RPMI8226 (cell line): Measurements from ENCODE around the gene GADD45B.
"Not testable (repeated sequence)": the region's sequence is repeated elsewhere in the genome, so short reads cannot be mapped to it uniquely, and the experiment has no call there.

Source experiments
- DNase-seq: peaks from one replicate; pipeline ENCODE4 v3.0.0-alpha.2; 2015

Gene GADD45B

DNA sequence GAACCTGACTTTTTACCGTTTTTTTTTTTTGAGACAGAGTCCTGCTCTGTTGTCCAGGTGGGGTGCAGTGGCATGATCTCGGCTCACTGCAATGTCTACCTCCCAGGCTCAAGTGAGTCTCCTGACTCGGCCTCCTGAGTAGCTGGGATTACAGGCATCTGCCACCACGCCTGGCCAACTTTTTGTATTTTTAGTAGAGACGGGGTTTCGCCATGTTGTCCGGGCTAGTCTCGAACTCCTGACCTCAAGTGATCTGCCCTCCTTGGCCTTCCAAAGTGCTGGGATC is 6.1 kb upstream of the GADD45B start:
- DNase-seq = not testable (repeated sequence)

DNA sequence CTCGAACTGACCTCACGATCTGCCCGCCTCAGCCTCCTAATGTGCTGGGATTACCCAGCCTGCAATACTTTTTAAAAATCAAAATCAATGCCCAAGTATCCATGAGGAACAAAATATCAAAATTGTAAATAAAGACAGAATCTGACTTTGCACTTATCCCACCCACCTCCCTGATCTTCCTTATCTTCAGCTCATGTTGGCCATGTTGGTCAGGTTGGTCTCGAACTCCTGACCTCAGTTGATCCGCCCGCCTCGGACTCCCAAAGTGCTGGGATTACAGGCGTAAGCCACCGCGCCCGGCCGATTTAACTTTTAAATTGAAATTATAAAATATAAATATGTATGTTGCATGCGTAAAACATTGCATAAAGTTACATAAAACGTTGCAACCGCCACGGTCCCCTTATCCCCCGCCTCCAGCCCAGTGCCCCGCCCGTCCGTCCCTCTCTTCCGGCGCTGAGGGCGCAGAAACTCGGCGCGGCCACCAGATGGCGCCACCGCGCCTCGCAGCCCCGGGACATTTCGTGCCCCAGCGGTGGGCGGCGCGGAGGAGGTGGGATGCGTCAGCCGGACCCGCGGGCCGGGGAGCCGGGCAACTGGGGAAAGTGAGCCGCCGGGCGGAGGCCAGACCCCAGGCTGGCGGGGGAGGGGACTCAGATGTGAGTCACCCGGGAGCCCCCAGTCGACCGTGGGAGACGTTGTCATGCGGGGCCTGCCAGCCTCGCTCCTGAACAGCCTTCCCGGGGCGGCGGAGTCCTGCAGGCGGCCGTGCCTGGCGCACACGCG is 1.5 kb upstream of the GADD45B start:
- DNase-seq = peak; percentile 90

DNA sequence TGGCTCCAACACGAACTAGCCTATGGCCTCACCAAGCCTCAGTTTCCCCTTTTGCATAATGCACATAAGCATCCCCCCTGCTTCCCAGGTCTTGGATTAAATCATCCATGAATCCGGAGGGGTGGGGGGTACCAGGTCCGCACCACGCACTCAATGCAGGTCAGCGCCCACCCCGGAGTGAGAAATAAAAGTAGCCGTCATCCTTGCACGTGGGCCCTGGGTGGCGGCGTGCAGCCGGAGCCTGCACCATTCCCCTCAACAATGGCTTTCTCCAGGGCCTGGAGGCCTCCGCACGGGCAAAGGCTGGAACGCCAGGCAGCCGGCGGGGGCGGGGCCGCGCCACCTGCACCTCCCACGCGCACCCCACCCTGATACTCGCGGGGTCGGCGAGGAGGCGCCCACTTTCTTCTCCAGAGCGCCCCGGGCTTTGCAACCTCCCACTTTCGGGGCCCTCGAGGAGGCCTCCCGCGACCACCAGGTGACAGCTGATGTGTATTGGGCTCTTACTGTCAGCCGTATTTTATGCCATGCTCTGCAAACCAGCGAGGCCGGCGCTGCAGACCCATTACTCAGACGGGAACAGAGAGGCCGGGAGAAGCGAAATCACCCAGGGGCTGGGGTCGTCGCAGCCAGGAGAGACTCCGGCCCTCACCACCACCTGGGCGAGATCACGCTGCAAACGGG is 767 bp upstream of the GADD45B start:
- peak; percentile 76 for DNase-seq

DNA sequence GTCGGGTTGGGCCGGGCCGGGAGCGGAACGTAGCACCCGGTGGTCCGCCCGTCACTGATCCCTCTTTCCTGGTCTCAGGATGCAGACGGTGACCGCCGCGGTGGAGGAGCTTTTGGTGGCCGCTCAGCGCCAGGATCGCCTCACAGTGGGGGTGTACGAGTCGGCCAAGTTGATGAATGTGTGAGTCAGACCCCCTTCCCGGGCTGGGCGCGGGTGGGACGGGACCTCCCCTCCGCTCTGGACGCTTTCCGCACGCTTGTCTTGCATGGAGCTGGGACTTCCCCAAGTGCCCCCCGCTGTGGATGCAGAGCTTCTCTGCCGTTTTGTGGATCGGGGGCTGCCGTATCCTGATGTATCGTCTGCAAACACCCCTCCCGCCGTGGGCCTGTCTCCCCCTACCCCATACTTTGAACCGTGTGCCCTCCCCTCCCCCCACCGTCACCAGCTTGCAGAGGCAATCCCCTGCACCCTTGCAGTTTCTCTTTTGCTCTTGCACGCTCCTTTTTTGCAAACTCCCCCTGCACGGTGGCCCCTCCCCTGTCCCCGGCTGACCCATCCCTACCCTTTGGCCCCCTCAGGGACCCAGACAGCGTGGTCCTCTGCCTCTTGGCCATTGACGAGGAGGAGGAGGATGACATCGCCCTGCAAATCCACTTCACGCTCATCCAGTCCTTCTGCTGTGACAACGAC is 669 bp downstream of the GADD45B start:
- DNase-seq = peak; percentile 70

DNA sequence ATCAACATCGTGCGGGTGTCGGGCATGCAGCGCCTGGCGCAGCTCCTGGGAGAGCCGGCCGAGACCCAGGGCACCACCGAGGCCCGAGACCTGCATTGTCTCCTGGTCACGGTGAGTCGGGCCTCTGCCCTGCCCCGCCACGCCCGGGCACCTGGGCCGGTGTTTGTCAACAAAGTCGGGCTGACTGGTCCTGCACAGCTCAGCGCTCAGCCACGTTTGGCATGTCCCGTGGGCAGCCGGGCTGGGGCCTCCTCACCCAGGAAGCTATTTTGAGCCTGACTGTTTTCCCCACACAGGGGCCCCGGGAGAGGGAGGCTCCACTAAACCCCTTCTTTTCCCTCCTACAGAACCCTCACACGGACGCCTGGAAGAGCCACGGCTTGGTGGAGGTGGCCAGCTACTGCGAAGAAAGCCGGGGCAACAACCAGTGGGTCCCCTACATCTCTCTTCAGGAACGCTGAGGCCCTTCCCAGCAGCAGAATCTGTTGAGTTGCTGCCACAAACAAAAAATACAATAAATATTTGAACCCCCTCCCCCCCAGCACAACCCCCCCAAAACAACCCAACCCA is 1.3 kb downstream of the GADD45B start:
- peak; percentile 49 for DNase-seq

DNA sequence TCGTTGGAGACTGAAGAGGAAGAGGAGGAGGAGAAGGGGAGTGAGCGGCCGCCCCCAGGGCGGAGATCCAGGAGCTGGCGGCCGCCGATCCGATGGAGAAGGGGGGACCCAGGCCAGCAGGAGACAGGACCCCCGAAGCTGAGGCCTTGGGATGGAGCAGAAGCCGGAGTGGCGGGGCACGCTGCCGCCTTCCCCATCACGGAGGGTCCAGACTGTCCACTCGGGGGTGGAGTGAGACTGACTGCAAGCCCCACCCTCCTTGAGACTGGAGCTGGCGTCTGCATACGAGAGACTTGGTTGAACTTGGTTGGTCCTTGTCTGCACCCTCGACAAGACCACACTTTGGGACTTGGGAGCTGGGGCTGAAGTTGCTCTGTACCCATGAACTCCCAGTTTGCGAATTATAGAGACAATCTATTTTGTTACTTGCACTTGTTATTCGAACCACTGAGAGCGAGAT is 1.8 kb downstream of the GADD45B start:
- peak; percentile 63 for DNase-seq

DNA sequence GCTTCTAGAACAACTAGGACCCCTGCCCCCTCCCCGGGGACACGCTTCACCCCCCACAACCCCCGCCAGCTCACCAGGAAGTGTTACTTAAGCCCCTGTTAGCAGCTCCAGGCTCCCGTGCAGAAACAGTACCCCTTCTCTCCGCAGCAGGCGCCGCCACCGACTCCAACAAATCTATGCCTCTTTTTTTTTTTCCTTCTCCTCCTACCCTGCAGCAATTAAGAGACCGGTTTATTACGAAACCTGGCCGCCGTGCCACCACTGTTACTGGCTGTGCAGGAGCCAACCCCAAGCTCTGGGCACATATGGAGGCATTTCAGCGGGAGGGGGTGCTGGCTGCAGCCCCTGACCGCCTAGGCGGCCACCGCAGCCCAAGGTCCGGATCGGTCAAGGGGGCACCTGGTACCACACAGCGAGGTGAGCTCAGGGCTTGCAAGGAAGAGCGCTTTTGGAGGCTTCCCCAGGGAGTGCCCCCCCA is 2.4 kb downstream of the GADD45B start:
- DNase-seq = peak; percentile 81

DNA sequence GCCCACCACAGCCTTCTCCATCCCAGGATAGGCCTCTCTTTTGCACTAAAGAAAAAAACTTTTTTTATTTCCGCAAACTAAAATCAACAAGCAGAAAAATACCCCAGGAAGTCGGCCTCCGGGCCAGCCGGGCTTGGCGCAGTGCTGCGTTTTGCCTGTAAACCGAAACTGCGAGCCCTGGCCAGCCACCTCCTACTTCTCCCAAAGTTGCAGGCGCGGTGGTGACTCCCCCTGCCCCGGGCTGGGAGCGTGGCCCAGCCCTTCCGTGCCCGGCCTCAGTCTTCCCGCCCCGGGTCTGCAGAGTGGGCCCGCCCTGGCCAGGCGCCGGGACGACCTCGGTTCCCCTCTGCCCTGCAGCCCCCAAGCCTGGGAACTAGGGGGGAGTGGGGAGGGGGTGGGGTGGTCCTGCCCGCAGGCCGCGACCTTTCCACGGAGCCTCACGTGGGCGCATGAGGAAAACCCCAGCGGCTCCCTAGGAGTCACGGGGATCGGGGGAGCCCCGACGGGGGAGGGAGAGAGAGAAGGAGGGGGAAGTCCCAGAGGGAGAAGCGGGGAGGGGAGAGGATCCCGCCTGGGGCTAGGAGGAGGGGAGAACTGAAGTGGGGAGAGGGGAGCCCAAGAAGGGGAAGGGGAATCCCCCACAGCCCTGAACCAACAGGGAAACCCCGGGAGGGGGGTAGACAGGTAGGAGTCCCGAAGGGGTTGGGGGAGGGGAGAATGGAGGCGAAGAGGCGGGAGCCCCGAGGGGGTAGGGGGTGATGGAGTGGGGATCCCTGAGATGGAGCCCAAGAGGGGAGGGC is 3.0 kb downstream of the GADD45B start:
- DNase-seq = peak; percentile 86

DNA sequence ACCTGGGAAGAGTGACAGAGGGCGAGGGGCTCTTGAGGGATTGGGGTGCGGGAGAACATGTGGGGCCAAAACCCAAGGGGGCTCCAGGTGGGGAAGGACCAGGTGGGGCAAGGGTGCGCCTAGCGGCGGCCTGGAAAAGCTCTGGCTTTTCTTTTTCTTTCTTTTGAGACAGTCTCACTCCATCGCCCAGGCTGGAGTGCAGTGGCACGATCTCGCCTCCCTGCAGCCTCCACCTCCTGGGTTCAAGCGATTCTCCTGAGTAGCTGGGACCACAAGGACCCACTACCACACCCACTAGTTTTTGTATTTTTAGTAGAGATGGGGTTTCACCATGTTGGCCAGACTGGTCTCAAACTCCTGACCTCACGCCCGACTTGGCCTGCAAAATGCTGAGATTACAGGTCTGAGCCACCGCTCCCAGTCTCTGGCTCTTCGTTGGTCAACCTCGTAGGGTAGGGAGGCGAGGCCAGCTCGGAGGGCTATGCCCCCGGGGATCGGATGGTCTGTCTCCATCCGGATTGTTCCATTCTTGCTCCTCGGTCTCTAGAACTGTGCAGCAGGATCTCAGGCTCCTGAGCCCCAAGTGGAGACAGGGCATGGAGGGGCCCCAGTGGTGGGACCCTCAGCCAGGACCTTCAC is 3.7 kb downstream of the GADD45B start:
- peak; percentile 53 for DNase-seq

DNA sequence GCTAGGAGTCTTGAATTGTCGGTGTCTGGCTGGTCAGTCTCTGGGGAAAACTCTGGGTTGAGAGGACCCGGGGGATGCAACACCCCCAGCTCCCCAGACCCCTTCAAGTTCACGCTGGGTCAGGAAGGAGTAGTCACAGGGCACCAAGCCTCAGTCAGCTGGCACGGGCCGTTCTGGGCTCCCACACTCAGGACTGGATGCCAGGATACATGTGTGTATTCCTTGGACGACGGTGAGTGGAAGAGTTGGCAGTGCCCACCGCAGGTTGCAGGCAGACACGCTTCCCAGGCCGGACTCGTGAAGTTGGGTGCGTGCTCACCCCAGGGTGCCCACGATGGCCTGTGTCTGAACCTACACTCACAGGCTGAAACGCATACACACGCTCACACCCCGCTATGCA is 5.5 kb downstream of the GADD45B start:
- DNase-seq = no peak

DNA sequence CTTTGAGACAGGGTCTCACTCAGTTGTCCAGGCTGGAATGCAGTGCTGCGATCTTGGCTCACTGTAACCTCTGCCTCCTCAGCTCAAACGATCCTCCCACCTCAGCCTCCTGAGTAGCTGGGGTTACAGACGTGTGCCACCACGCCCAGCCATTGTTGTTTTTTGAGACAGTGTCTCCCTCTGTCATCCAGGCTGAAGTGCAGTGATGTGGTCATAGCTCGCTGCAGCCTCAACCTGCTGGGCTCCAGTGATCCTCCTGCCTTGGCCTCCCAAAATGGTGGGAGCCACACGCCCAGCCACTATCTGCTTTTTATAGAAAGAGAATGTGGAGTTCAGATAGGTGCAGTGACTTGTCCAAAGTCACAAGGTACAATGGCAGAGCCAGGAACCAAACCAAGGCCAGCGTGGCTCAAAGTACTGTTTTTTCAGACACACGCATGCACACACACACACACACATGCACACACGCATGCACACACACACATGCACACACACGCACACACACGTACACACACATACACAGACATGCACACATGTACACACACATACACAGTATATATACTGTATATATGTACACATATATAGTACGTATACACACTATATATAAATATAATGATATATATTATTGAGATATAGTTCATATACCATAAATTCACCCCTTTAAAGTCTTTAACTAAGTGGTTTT is 6.6 kb downstream of the GADD45B start:
- DNase-seq = no peak

DNA sequence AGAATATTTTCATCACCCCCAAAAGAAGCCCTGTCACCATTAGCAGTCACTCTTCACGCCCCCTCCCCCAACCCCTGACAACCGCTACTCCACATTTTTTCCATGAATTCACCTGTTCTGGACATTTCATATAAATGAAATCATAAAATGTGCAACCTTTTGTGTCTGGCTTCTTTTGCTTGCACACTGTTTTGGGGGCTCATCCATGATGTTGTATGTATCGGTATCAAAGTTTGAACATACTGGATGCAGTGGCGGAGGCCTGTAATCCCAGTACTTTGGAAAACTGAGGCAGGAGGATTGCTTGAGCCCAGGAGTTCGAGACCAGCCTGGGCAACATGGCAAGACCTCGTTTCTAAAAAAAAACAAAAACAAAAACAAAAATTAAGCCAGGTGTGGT is 7.2 kb downstream of the GADD45B start:
- DNase-seq = no peak

DNA sequence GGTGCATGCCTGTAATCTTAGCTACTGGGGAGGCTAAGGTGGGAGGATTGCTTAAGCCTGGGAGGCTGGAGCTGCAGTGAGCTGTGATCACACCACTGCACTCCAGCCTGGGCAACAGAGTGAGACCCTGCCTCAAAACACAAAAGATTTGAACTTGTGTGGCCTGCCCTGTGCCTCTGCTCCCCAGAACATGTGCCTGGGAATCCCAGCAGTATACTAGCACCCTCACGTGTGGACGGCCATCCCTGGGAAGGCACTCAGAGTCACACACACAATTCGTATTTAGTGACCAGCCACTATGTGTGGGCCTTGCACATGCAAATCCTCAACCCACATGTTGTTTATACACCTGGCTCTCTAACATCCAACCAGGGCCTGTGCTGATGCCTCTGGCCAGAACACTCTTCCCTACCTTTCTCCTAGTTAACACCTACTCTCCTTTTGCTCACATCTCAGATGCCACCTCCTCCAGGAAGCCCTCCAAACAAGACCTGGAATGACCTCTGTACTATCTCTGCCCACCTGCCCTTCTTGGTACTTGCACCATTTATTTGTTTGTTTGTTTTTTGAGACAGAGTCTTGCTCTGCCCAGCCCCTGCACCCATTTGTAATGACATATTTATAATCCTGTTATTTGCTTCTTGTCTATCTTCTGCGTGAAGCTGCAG is 7.7 kb downstream of the GADD45B start:
- no peak for DNase-seq

DNA sequence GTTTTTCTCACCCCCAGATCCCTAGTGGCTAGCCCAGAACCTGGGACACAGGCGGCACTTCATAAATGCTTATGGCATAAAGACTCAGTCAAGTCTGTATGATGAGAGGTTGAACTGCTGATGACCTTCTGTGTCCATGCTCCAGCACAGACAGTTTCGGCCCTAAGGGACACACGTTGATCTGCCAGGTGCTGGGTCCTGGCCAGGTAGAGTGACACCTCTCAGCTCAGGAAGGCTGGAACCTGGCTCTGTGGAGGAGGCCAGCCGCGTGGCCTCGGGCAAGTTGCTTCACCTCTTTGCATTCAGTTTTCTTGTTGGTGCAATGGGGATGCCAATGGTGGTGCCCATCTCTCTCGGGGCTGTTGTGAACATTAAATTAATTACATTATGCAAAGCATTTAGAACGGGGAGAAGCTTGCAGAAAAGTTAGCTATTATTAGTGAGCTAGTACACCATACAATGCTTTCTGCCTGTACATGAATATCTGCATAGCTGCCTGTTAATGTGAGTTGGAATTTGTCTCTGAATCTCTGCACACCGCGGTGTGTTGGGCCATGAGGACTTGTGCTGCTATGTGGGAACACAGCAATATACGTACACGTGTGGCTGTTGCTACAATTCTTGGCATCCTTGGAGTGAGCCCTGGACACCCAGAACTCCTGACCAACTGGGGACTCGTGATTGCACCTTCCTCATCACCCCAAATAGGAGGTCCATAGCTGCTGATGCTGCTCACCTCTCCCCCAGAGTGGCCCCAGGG is 8.4 kb downstream of the GADD45B start:
- DNase-seq = peak; percentile 51

DNA sequence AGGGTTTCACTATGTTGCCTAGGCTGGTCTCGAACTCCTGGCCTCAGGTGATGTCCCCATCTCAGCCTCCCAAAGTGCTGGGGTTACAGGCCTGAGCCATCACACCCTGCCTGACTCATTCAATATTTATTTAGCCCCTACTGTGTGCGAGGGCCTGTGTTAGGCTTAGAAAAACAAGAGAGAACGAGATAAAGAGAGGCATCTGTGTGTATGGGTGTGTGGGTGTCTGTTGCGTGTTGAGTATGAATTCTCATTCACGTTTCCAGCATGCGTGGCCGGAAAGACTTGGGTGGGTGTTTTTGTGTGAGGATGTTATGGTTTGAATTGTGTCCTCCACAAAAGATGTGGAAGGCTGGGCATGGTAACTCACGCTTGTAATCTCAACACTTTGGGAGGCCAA is 9.5 kb downstream of the GADD45B start:
- DNase-seq = no peak

DNA sequence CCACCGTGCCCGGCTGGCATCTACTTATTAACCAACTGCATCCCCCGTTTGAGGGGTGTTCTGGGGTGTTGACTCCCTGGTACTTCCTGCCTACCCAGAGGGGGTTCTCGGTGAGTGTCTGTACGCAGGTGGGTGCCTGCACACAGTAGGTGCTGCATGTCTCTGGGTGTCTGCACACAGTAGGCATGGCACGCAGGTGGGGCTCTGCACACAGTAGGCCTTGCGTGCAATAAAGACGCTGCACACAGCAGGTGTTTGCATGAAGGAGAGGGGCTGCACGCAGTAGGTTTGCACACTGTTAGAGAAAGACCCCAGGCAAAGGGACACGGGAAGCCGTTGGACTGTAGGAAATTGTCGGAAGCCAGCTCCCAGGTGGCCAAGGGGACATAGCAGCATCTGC is 11.2 kb downstream of the GADD45B start:
- DNase-seq = no peak

DNA sequence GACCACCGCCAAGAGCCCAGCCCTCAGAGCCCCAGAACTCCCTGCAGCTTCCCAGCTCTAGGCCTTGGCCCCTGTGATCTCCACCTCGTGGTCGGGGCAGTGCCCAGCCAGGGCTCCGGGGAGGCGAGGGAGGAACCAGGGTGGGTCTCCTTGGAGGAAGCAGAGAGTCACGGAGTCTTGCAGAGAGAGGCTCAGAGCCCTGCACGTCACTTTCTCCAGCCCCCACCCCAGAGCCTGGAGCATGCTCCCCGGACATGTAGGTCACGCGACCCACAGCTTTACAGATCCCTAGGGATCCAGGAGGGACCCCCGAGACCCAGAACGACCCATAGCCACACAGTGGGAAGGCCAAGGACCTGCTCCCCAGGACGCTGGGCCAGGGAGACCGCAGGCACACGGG is 11.9 kb downstream of the GADD45B start:
- DNase-seq = no peak

DNA sequence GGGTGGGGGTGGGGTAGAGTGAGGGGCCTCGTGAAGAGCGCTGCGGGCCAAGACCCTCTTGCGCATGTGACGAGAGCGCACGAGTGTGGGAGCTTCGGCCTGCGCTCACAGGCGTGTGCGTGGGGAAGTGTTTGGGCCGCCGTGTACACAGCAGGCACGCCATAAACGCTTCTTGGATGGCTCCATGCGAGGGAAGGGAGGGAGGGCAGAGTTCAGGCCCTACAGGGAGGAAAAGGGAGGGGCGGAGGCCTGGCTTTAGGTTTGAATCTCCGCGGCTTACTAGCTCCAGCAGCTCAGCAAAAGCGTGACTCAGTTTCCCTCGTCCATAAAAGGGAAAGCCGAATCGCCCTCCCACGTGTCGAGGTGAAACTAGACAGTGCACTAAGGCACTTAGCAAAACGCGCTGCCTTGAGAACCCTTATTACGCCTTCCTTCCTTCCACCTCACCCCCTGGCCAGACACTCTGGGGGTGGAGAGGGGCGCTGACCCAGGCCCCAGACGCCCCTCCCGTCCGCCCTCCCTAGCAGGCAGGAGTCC is 12.5 kb downstream of the GADD45B start:
- no peak for DNase-seq

DNA sequence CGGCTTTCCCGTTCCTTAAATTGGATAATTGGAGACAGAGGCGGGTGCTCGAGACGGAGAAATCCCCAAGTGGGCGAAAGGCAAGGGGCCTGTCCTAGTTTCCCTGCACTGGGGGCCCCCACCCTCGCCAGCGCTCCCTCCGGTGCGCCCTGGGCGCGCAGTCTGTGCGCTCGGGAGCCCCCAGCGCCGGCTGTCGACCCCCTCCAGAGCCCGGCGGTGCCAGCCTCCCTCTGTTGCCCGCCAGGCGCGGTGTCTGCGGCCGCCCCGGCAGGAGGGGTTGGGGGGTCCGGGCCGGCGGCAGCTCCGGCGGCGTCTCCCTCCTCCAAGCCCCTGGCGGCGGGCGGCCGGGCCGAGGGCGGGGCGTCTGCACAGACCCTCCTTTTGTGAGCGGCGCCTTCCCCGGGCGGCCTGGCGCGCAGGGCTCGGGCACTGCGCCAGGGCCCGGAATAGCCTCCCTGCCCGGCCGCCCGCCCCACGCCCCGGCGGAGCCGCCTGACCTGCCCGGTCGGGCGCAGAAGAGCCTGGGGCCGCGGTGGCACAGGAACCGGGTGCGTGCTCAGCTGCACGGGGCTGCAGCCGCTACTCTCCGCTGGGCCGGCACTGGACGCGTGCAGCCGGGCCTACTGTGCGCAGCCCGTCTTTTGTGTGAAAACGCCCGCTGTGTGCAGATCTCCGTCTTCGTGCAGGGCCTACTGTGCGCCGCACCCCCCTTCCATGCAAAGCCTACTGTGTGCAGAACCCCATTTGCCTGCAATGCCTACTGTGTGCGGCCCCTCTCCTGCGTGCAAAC is 13.2 kb downstream of the GADD45B start:
- DNase-seq = peak; percentile 90
